GM12874 (cell line): ENCODE measurements around the gene UQCC2.

Experiments used
- CTCF ChIP-seq: IDR thresholded peaks from 2 replicates; pipeline ENCODE4 v1.5.1; 2011; ENCODE audit warnings: low read depth, mild to moderate bottlenecking, control low read depth, low read length, moderate library complexity; ENCODE audit not compliant: insufficient read depth

Gene UQCC2

GRCh38 chr6:33708516-33709204 is 2.8 kb downstream of the UQCC2 start:
- TF ChIP-seq CTCF = no peak

GRCh38 chr6:33707771-33708170 is 3.7 kb downstream of the UQCC2 start:
- no peak for TF ChIP-seq CTCF

GRCh38 chr6:33705955-33706725 is 5.4 kb downstream of the UQCC2 start:
- no peak for TF ChIP-seq CTCF

GRCh38 chr6:33705268-33705885 is 6.1 kb downstream of the UQCC2 start:
- no peak for TF ChIP-seq CTCF

GRCh38 chr6:33704215-33705066 is 7.1 kb downstream of the UQCC2 start:
- no peak for TF ChIP-seq CTCF

GRCh38 chr6:33702345-33702977 is 9.0 kb downstream of the UQCC2 start:
- TF ChIP-seq CTCF = peak; percentile 76
